ENCODE data around the gene SPOCD1.

- TF ChIP-seq CTCF (conservative IDR thresholded peaks at IDR 0.05), result peak; percentile 100
- TF ChIP-seq EZH2 (IDR thresholded peaks at IDR 0.05; ENCODE audit: low read depth), result no peak
These were observed at the start of gene SPOCD1 for GRCh38 chr1:31815752-31816500.
